WERI-Rb-1 (cell line): ENCODE data around the gene PEF1.

ENCODE experiments used
- DNase-seq: peaks from one replicate; pipeline ENCODE4 v3.0.0-alpha.2; 2020
- H3K27ac ChIP-seq: fragments of 250-450 bp; sonication (Bioruptor Pico); 2 replicates; pipeline ENCODE4 v1.5.1; 2020; ENCODE audit warnings: mild to moderate bottlenecking, moderate library complexity
- H3K27me3 ChIP-seq: fragments of 250-450 bp; sonication (Bioruptor Pico); 2 replicates; pipeline ENCODE4 v1.5.1; 2021; ENCODE audit warnings: mild to moderate bottlenecking, low read depth, moderate library complexity; ENCODE audit not compliant: insufficient read depth, severe bottlenecking
- H3K36me3 ChIP-seq: fragments of 250-450 bp; sonication (Bioruptor Pico); 2 replicates; pipeline ENCODE4 v1.5.1; 2020; ENCODE audit warnings: mild to moderate bottlenecking, moderate library complexity
- H3K4me3 ChIP-seq: 2 replicates; pipeline ENCODE4 v1.5.1; 2011; ENCODE audit warnings: low read depth, mild to moderate bottlenecking, control low read depth, low read length
- H3K9me3 ChIP-seq: fragments of 250-450 bp; sonication (Bioruptor Pico); 2 replicates; pipeline ENCODE4 v1.5.1; 2021; ENCODE audit warnings: mild to moderate bottlenecking, moderate library complexity; ENCODE audit not compliant: severe bottlenecking
- CTCF ChIP-seq: IDR thresholded peaks from 2 replicates; pipeline ENCODE4 v1.5.1; 2011; ENCODE audit warnings: low read depth, mild to moderate bottlenecking, control low read depth, inconsistent platforms, low read length

PEF1 gene

GRCh38 chr1:31585736-31586365, 58.8 kb downstream of the PEF1 start:
- no peak overlapping the region for H3K27ac ChIP-seq
- no peaks in the 10 kb centered on the region for H3K36me3 ChIP-seq
- DNase-seq: no peak
- H3K4me3 ChIP-seq: no peak overlapping the region
- H3K9me3 ChIP-seq: no peaks in the 10 kb centered on the region
- H3K27me3 ChIP-seq: no peaks in the 10 kb centered on the region
- no peak for TF ChIP-seq CTCF

DNA sequence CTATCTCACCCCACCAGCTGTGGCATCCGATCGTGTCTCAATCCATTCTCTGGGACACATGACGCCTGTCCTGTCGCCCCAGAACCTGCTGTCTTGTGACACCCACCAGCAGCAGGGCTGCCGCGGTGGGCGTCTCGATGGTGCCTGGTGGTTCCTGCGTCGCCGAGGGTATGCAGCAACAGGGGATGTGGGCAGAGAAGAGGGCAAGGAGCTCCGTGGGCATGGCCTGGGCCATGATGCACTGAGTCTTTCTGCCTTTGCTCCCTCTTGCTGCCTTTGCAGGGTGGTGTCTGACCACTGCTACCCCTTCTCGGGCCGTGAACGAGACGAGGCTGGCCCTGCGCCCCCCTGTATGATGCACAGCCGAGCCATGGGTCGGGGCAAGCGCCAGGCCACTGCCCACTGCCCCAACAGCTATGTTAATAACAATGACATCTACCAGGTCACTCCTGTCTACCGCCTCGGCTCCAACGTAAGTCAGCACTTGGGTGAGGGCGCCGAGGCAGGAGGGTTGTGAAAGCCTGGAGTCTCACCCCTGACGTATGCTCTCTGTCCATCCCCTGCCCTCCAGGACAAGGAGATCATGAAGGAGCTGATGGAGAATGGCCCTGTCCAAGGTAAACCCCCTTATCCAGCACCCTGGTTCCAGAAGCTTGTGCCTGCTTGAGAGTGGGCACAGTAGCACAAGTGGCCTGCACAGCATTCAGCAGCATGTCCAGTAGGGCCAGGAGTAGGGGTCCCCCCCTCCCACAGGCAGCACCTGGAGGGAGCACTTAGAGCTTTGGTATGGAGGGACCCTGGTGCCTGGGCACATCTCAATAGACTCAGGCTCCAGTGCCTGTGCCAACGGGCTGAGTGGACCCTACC, 59.6 kb downstream of the PEF1 start:
- no peaks in the 10 kb centered on the region for H3K27me3 ChIP-seq
- no peak overlapping the region for H3K4me3 ChIP-seq
- TF ChIP-seq CTCF: no peak
- H3K27ac ChIP-seq: no peak overlapping the region
- no peak for DNase-seq
- no peaks in the 10 kb centered on the region for H3K9me3 ChIP-seq
- H3K36me3 ChIP-seq: no peaks in the 10 kb centered on the region

- Histone ChIP-seq H3K27ac (no peak overlapping the region), H3K9me3 (no peaks in the 10 kb centered on the region), H3K36me3 (no peaks in the 10 kb centered on the region), H3K27me3 (no peaks in the 10 kb centered on the region), H3K4me3 (no peak overlapping the region)
- DNase-seq: no peak
- TF ChIP-seq CTCF: no peak
Observed at GRCh38 chr1:31583995-31584868, 60.4 kb downstream of the PEF1 start.

DNA sequence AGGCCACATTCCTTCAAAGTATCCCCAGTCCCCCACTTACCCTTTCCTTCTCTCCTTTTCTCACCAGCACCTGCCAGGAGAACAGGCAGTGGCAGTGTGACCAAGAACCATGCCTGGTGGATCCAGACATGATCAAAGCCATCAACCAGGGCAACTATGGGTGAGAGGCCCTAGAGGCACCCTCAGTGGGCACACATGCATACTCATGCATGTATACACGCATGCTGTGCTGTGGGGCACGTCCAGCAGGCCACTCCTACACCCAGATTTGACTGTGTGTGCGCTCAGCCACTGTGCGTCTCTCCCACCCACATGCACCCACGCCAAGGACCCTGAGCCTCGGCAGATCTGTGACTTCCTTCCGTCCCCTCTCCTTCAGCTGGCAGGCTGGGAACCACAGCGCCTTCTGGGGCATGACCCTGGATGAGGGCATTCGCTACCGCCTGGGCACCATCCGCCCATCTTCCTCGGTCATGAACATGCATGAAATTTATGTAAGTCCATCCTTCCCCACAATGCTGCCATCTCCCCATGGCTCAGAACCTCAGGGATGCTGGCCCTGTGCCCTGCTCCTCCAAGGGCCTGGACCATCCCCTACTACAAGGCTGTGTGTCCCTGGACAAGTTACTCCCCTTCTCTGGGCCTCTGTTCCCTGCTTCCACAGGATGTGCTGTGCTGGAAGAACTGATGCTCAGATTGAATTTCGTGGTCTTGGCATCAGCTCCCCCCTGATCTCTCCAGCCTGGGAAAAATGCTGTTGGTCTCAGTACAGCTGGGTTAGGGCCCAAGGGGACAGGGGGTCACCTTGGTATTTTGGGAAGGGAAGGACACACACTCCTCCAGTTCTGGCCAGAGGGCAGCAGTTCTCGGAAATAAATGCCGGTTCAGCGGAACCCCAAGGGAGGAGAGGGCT, 61.3 kb downstream of the PEF1 start:
- H3K9me3 ChIP-seq: no peaks in the 10 kb centered on the region
- H3K4me3 ChIP-seq: no peak overlapping the region
- H3K27ac ChIP-seq: no peak overlapping the region

More for the DNA sequence above, 61.3 kb downstream of the PEF1 start:
- Histone ChIP-seq H3K36me3 (no peaks in the 10 kb centered on the region), H3K27me3 (no peaks in the 10 kb centered on the region)
- DNase-seq: no peak
- TF ChIP-seq CTCF: no peak
